ENCODE data around the gene NEK7. TPM values are rescaled to one million over a fixed set of nuclear protein-coding genes. Genes with fewer than 3 reads are reported as not detected.

The NEK7 gene
- total RNA-seq, 2 donors from 2014 or later, result 24.2 to 26.8 TPM

DNA sequence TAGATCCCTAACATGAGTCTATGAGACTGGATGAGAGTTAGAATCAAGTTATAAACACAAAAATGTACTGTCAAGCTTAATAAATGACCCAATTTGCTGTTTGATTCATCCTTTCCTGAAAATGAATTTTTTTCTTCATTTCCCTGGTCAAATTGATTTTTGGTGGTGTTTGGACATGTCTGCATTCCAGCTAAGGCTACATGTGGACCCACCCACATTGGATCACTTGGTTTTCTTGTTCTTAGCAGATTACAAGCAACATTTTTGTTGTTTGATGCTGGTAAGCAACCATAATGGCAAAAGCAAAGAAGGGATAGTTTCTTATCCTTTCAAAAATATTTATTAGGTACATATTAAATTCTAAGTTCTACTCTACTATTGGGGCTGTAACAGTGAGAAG lies 181.1 kb downstream of the NEK7 start:
- no peak overlapping the region for H3K27ac ChIP-seq (ENCODE audit: low read depth, low read length)
- H3K9ac ChIP-seq (ENCODE audit: extremely low read depth, low read length, poor library complexity, severe bottlenecking), result no peak overlapping the region
- Mint-ChIP-seq H3K36me3 (ENCODE audit: low read depth) (no peaks in the 10 kb centered on the region), H3K27ac (no peak overlapping the region), H3K4me3 (no peak overlapping the region), H3K9me3 (no peaks in the 10 kb centered on the region), H3K27me3 (ENCODE audit: insufficient read depth) (no peaks in the 10 kb centered on the region), H3K4me1 (no peaks in the 10 kb centered on the region)
- no peaks in the 10 kb centered on the region for H3K27me3 ChIP-seq (ENCODE audit: control insufficient read depth, insufficient read depth, low read length, poor library complexity, severe bottlenecking)
- no peaks in the 10 kb centered on the region for H3K36me3 ChIP-seq (ENCODE audit: control insufficient read depth, insufficient read depth, low read length)
- no peak overlapping the region for H3K4me3 ChIP-seq (ENCODE audit: low read length)
- DNase-seq, result no peak
- no peaks in the 10 kb centered on the region for H3K9me3 ChIP-seq (ENCODE audit: control insufficient read depth, low read length)
- TF ChIP-seq, protein P1, sequence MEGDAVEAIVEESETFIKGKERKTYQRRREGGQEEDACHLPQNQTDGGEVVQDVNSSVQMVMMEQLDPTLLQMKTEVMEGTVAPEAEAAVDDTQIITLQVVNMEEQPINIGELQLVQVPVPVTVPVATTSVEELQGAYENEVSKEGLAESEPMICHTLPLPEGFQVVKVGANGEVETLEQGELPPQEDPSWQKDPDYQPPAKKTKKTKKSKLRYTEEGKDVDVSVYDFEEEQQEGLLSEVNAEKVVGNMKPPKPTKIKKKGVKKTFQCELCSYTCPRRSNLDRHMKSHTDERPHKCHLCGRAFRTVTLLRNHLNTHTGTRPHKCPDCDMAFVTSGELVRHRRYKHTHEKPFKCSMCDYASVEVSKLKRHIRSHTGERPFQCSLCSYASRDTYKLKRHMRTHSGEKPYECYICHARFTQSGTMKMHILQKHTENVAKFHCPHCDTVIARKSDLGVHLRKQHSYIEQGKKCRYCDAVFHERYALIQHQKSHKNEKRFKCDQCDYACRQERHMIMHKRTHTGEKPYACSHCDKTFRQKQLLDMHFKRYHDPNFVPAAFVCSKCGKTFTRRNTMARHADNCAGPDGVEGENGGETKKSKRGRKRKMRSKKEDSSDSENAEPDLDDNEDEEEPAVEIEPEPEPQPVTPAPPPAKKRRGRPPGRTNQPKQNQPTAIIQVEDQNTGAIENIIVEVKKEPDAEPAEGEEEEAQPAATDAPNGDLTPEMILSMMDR (conservative IDR thresholded peaks at IDR 0.05), result no peak
- H3K4me1 ChIP-seq (ENCODE audit: control insufficient read depth, insufficient read depth, low read length), result no peaks in the 10 kb centered on the region

DNA sequence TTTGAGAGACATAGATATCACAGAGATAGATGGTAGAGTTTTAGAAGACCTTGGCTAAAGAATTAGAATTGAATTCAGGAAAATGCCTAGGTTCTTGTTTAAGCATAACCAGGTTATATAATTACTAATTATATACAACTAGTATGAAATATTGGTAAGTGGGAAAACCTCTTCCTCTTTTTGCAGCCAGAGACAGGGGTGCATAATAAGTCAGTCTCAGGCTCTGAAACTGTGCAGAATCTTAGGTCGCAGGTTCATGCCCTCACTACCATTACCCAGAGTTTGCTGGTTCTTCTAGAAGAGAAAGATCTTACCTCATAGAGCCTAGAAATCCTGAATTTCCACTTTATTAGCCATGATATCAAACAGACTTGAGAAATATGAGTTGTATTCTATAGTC lies 183.3 kb downstream of the NEK7 start:
- TF ChIP-seq, protein P1 (conservative IDR thresholded peaks at IDR 0.05), result no peak
- WGBS, 2 experiments (ENCODE audit: insufficient coverage in 1 of 2, insufficient read length in 1 of 2), result 100% methylated on average over 1 of the region's 1 CpG; no CpG with 5 or more reads in 1 of the 2 experiments
- Mint-ChIP-seq H3K4me3 (no peak overlapping the region), H3K27ac (no peak overlapping the region), H3K36me3 (ENCODE audit: low read depth) (no peaks in the 10 kb centered on the region), H3K27me3 (ENCODE audit: insufficient read depth) (no peaks in the 10 kb centered on the region), H3K9me3 (no peaks in the 10 kb centered on the region), H3K4me1 (peaks cover under 1% of the 10 kb centered on the region)
- Histone ChIP-seq H3K4me3 (ENCODE audit: low read length) (no peak overlapping the region), H3K4me1 (ENCODE audit: control insufficient read depth, insufficient read depth, low read length) (no peaks in the 10 kb centered on the region), H3K9me3 (ENCODE audit: control insufficient read depth, low read length) (no peaks in the 10 kb centered on the region), H3K36me3 (ENCODE audit: control insufficient read depth, insufficient read depth, low read length) (no peaks in the 10 kb centered on the region), H3K27ac (ENCODE audit: low read depth, low read length) (no peak overlapping the region), H3K9ac (ENCODE audit: extremely low read depth, low read length, poor library complexity, severe bottlenecking) (no peak overlapping the region), H3K27me3 (ENCODE audit: control insufficient read depth, insufficient read depth, low read length, poor library complexity, severe bottlenecking) (no peaks in the 10 kb centered on the region)
- DNase-seq, result no peak

DNA sequence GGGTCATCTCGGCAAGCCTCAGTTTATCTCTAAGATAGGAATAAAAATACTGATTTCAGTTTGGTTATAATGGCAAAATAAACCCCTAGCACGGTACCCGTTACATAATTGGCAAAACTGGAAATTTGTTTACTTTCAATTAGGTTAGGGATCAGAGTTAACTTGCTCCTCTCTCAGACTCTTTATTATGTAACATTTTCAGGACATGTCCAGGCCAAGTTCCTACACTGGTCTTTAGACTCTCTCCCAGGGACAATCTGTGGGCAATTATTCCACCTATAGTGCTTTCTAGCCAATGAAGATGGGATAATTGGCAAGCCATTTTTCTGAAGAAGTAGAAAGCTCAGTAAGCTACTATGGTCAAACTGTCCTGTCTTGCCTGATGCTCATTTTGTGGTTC lies 189.4 kb downstream of the NEK7 start:
- peaks cover 3% of the 10 kb centered on the region for H3K4me1 Mint-ChIP-seq
- no peaks in the 10 kb centered on the region for H3K36me3 Mint-ChIP-seq (ENCODE audit: low read depth)
- H3K27me3 Mint-ChIP-seq (ENCODE audit: insufficient read depth), result no peaks in the 10 kb centered on the region
- no peaks in the 10 kb centered on the region for H3K4me1 ChIP-seq (ENCODE audit: control insufficient read depth, insufficient read depth, low read length)
- TF ChIP-seq, protein P1 (conservative IDR thresholded peaks at IDR 0.05), result no peak
- H3K9me3 Mint-ChIP-seq, result no peaks in the 10 kb centered on the region
- H3K27ac ChIP-seq (ENCODE audit: low read depth, low read length), result no peak overlapping the region
- no peak overlapping the region for H3K4me3 Mint-ChIP-seq
- no peaks in the 10 kb centered on the region for H3K9me3 ChIP-seq (ENCODE audit: control insufficient read depth, low read length)
- 91% methylated on average over 3 of the region's 3 CpGs; no CpG with 5 or more reads in 1 of the 2 experiments for WGBS, 2 experiments (ENCODE audit: insufficient coverage in 1 of 2, insufficient read length in 1 of 2)
- DNase-seq, result no peak
- H3K9ac ChIP-seq (ENCODE audit: extremely low read depth, low read length, poor library complexity, severe bottlenecking), result no peak overlapping the region
- no peaks in the 10 kb centered on the region for H3K36me3 ChIP-seq (ENCODE audit: control insufficient read depth, insufficient read depth, low read length)
- H3K4me3 ChIP-seq (ENCODE audit: low read length), result no peak overlapping the region
- H3K27me3 ChIP-seq (ENCODE audit: control insufficient read depth, insufficient read depth, low read length, poor library complexity, severe bottlenecking), result no peaks in the 10 kb centered on the region
- no peak overlapping the region for H3K27ac Mint-ChIP-seq

All from endodermal cell (in vitro differentiated cells).